Stomach smooth muscle (tissue), 2 donors: ENCODE data around the gene CUBN.

Source experiments
- H3K27ac ChIP-seq: one replicate; pipeline ENCODE4 v1.7.0; 2013; ENCODE audit warnings: mild to moderate bottlenecking, low read length, inconsistent platforms
- H3K27me3 ChIP-seq, 2 donors: one replicate each; pipeline ENCODE4 v1.7.0; 2013; ENCODE audit warnings: low read length in 2 of 2; ENCODE audit not compliant: insufficient read depth in 2 of 2, control insufficient read depth in 1 of 2
- H3K36me3 ChIP-seq, 2 donors: one replicate each; pipeline ENCODE4 v1.7.0; 2013; ENCODE audit warnings: low read length in 2 of 2; ENCODE audit not compliant: control insufficient read depth in 2 of 2, insufficient read depth in 2 of 2
- H3K4me1 ChIP-seq: one replicate; pipeline ENCODE4 v1.7.0; 2013; ENCODE audit warnings: low read length; ENCODE audit not compliant: control insufficient read depth, insufficient read depth
- H3K4me3 ChIP-seq, 2 donors: one replicate each; pipeline ENCODE4 v1.7.0; 2013; ENCODE audit warnings: low read length in 2 of 2
- H3K9ac ChIP-seq, 2 donors: one replicate each; pipeline ENCODE4 v1.7.0; 2013; ENCODE audit warnings: low read length in 2 of 2, mild to moderate bottlenecking in 1 of 2
- H3K9me3 ChIP-seq, 2 donors: one replicate each; pipeline ENCODE4 v1.7.0; 2013; ENCODE audit warnings: low read length in 2 of 2; ENCODE audit not compliant: control insufficient read depth in 2 of 2
- donor health status: healthy.
- donor health status: Pancreatic carcinoma.

The CUBN gene

DNA sequence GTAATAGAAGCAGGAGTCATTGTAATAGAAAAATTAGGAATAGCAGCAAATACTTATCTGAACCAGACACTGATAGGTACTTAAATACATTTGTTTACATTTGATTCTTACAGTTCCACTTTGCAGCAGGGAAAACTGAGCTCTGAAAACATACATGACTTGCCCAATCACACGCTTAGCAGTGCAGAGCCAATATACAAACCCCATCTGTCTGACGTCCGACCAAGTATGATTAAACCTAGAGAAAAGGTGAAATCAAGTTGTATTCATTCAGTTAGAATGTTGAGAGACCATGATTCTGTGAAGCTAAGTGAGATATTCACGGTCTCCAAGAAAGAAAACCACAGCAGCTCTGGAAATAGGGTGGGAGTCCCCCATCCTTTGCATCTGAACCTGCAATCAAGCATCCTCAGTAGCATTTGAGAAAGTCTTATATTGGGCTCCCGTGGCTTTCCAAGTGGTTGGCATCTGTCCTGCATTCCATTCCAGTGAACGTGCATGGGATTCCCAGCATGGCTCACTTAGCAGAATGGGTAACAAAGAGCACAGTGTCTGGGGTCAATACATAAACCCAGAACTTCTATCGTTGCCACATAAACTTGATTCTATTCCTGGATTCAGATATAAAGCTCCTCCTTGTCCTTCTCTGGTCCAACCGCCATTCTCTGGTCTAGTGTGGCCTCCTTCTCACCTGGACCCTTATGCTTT lies 163.7 kb downstream of the CUBN start:
- H3K4me1 ChIP-seq = peaks cover 15% of the 10 kb centered on the region
- no peak overlapping the region for H3K9ac ChIP-seq
- no peaks in the 10 kb centered on the region for H3K27me3 ChIP-seq
- no peaks in the 10 kb centered on the region for H3K36me3 ChIP-seq
- H3K9me3 ChIP-seq = no peaks in the 10 kb centered on the region
- no peak overlapping the region for H3K4me3 ChIP-seq
- no peak overlapping the region for H3K27ac ChIP-seq

DNA sequence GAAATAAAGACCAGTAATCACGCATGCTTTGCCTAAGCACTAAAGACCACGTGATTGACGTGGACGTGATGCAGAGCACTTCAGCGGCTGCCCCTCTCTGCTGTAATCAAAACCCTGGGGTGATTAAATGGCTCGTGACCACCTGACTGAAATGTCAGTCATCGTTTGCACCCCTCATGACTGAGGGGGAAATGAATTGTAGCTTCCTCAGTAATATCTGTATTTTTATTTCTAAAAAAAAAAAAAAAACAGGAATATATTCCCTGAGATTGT lies 164.3 kb downstream of the CUBN start:
- H3K27ac ChIP-seq = no peak overlapping the region
- H3K36me3 ChIP-seq = no peaks in the 10 kb centered on the region
- H3K4me1 ChIP-seq = peaks cover 15% of the 10 kb centered on the region
- no peak overlapping the region for H3K9ac ChIP-seq
- no peaks in the 10 kb centered on the region for H3K9me3 ChIP-seq
- H3K27me3 ChIP-seq = no peaks in the 10 kb centered on the region
- no peak overlapping the region for H3K4me3 ChIP-seq

DNA sequence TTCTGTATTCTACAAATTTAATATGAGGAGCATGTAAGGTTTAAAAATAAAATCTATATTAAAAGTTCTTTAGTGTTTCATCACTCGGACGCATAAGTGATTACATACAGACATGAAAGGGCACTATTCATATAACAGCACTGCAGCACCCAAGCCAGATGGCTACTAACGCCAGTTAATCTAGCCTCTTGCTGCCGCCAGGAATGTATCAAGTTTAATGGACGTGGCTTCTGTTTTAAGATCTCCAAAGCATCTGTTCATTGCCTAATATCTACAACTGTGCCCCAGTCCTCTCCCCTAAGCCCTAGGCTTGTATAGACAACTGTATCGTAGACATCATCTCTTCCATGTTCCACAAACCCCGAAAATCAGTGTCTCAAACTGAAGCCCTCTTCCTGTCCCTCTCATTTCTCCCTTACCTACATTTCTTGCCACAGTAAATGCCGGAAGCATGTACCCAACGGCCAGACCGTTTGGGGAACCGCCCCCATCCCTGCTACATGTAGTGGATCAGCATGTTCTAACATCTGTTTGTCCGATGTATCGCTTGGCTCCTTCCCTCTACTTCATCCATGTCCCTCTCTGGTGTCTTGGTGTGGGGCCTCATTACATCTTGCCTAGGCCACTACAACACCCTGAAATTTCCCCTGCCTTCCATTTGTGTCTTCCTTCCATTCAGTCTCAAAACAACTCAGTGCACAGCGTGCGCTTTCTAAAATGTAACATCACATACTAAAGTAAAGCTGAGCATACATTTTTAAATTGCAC lies 164.9 kb downstream of the CUBN start:
- H3K4me1 ChIP-seq = peaks cover 15% of the 10 kb centered on the region
- H3K9ac ChIP-seq = no peak overlapping the region
- no peaks in the 10 kb centered on the region for H3K36me3 ChIP-seq
- no peak overlapping the region for H3K4me3 ChIP-seq
- no peaks in the 10 kb centered on the region for H3K27me3 ChIP-seq
- H3K27ac ChIP-seq = no peak overlapping the region
- H3K9me3 ChIP-seq = no peaks in the 10 kb centered on the region

DNA sequence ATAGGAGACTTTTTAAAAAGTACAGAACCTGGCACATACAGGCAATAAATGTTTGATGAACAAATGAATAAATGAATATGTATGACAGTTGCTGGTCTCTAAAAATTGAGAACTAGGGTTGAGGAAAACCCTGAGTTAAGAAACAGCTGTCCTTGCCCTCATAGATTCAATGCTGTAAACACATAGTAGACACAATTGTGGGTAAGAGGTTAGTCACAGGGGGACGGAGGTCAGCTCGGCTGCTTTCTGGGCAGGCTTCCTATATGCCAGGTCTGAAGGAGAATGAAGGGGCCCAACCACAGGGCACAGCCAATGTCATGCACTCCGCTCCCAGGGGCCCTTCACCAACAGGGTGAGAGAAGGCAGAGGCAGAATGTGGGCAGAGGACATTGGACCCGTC lies 169.1 kb downstream of the CUBN start:
- Histone ChIP-seq H3K27ac (no peak overlapping the region), H3K36me3 (no peaks in the 10 kb centered on the region), H3K9me3 (no peaks in the 10 kb centered on the region), H3K9ac (no peak overlapping the region), H3K4me1 (no peaks in the 10 kb centered on the region), H3K27me3 (no peaks in the 10 kb centered on the region), H3K4me3 (no peak overlapping the region)

DNA sequence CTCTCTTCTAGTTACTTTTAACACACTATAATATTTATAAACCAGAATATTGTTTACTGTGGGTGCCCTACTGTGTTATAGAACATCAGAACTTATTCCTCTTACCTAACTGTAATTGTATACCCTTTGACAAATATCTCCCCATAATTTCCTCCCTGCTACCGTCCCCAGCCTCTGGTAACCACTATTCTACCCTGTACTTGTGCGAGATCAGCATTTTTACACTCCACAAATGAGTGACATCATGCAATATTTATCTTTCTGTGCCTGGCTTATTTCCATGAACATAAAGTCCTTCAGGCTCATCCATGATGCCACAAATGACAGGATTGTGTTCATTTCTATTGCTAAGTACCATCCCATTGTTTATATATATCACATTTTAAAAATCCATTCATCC lies 172.6 kb downstream of the CUBN start:
- H3K4me1 ChIP-seq = no peaks in the 10 kb centered on the region
- H3K27me3 ChIP-seq = no peaks in the 10 kb centered on the region
- no peak overlapping the region for H3K9ac ChIP-seq

DNA sequence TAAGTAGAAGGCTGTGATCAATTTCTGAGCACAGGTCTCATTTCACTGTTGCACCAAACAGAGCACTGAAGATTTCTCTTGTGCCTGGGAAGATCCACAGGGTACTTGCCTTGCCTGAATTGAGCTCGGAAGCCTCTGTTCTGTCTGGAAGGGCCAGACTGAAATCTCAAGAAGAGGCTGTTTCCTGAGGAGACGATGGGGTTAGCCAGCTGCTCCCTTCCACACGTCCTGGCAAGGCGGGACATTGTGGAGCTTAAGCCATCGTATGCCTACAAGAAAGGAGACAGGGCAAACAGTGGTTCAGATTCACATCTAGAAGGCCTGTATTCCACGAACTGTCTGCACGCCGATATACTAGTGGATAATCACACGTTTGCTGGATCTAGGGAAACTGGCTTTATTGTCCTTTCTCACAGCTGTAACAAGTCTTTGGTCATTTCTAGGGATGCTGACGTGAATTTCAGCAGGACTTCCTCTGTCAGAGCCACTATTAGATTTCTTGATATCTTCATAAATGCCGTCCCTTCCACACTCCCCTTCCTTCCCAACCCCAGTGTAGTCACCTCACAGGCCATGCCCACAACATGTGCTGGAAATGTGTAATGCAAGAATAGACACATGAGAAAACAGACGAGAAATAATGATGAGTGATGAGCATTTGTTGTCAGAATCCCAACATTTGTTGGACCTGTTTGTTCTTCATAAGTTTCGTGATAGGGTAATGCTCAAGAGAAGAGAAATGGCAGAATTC lies 175.2 kb downstream of the CUBN start:
- H3K27me3 ChIP-seq = no peaks in the 10 kb centered on the region
- no peak overlapping the region for H3K9ac ChIP-seq
- H3K4me3 ChIP-seq = no peak overlapping the region
- H3K36me3 ChIP-seq = no peaks in the 10 kb centered on the region
- H3K27ac ChIP-seq = no peak overlapping the region
- no peaks in the 10 kb centered on the region for H3K9me3 ChIP-seq
- no peaks in the 10 kb centered on the region for H3K4me1 ChIP-seq

More for the DNA sequence above, 172.6 kb downstream of the CUBN start:
- Histone ChIP-seq H3K36me3 (no peaks in the 10 kb centered on the region), H3K4me3 (no peak overlapping the region), H3K27ac (no peak overlapping the region), H3K9me3 (no peaks in the 10 kb centered on the region)

DNA sequence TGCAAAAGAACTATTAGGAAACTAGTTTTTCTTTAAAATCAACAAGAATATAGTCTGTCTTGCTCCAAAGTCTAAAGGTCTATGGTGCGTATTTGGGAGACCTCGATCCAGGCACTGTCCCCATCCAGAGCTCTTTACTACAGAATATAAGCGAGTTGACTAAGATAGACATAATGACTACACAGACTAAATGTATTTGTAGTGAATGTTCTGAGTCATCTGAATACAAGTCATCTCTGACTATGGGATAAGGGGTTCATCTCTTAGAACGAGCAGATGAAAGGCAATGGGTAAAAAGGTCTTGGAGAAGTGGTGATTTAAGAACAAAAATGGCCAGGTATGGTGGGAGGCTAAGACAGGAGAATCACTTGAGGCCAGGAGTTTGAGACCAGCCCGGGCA lies 176.3 kb downstream of the CUBN start:
- Histone ChIP-seq H3K36me3 (no peaks in the 10 kb centered on the region), H3K4me1 (no peaks in the 10 kb centered on the region), H3K27ac (no peak overlapping the region), H3K4me3 (no peak overlapping the region), H3K27me3 (no peaks in the 10 kb centered on the region), H3K9ac (no peak overlapping the region), H3K9me3 (no peaks in the 10 kb centered on the region)

DNA sequence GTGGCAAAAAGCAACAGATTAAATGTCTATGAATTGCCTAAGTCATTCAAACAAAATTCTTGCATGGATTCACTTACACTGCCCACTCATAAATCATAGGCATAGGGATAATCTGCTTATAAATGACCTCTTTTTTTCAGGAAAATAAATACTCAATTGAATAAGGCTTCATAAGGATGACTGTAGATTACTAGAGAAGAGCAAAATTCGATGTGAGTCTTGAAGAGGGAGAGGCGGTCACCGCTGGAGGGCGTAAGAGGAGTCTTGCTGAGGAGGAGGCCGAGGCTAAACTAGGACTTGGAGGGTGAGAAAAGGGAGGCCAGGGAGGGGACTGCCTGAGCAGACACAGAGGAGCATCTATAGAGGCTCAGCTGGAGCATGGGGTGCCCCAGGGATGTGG lies 177.0 kb downstream of the CUBN start:
- no peak overlapping the region for H3K9ac ChIP-seq
- H3K9me3 ChIP-seq = no peaks in the 10 kb centered on the region
- no peak overlapping the region for H3K4me3 ChIP-seq
- H3K27ac ChIP-seq = no peak overlapping the region
- no peaks in the 10 kb centered on the region for H3K4me1 ChIP-seq
- H3K36me3 ChIP-seq = no peaks in the 10 kb centered on the region
- no peaks in the 10 kb centered on the region for H3K27me3 ChIP-seq

DNA sequence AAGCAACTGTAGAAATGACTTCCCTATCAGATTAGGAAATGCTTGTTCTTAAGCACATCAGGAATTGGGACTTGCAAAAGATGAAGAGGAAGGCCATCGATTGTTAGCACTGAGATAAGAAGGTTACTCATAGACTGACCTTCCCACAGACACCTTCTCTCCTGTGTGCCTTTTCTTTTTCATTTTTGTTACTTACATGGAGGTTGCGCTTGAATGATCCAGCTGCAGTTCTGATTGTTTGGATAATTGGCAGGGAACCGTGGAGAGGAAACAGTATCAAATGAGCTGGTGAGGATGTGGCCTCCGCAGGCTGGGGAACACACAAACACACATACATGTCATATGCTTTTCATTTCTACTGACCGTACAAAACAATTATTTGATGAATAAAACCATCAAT lies 177.5 kb downstream of the CUBN start:
- H3K36me3 ChIP-seq = no peaks in the 10 kb centered on the region
- no peaks in the 10 kb centered on the region for H3K9me3 ChIP-seq
- H3K4me3 ChIP-seq = no peak overlapping the region
- no peak overlapping the region for H3K9ac ChIP-seq
- no peaks in the 10 kb centered on the region for H3K4me1 ChIP-seq
- no peak overlapping the region for H3K27ac ChIP-seq
- no peaks in the 10 kb centered on the region for H3K27me3 ChIP-seq

DNA sequence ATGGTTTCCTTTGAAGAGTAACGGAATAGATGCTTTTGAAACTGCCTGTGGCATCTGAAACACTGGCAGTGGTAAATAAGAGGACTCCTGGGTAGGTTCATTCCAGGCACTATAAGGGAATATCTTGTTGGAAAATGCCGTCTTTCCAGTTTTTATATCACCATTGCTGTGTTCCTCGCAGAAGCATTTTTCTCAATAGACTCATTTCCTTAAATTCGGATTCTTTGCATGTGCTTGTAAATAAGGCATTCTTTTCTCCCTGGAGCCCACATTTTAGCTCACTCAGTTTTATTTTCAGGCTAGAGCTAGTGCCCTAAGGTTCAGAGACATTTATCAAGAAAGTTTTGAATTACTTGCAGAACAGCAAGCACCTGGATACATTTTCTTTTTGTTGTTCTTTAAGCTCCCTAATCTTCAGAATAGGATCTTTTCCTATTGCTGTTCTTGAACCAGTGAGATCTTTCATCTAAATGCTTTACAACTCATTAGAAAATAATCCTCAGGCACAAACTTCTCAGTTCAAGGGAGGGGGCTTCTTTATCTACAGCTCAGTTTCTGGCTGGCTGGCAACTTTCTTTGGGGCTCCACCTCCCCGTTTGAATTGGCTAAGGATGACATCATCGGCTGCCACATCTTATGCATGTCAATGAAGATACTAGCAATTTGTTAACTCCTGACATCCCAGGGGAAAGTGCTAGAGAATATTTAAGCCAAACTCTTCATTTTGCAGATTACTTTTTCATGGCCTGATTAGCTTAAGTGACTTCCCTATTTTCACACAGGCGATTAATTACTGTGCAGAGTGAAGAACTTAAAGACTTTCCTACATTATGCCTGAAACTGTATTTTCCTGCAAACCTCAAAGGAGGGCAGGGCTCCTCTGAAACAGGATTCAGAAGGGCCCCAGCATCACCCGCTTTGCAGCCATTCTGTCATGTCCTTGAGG lies 178.7 kb downstream of the CUBN start:
- H3K27ac ChIP-seq = no peak overlapping the region
- H3K9ac ChIP-seq = no peak overlapping the region
- no peaks in the 10 kb centered on the region for H3K27me3 ChIP-seq
- H3K36me3 ChIP-seq = no peaks in the 10 kb centered on the region
- no peaks in the 10 kb centered on the region for H3K9me3 ChIP-seq
- H3K4me1 ChIP-seq = no peaks in the 10 kb centered on the region
- no peak overlapping the region for H3K4me3 ChIP-seq
